Esophagus mucosa (tissue), 1 donor: ENCODE data around the gene NMS. TPM values are rescaled to one million over a fixed set of nuclear protein-coding genes. Genes with fewer than 3 reads are reported as not detected.
"Not testable (repeated sequence)": the region's sequence is repeated elsewhere in the genome, so short reads cannot be mapped to it uniquely, and the experiment has no call there.

Experiments
- ATAC-seq: fragments of 200-7000 bp; cut with Tn5 transposase; one replicate; pipeline ENCODE4 v1.9.1; 2020
- total RNA-seq: library from RNA; stranded (reverse); gene quantifications from one replicate; pipeline ENCODE4 v1.2.4, GENCODE V29; 2023
- donor health status: DM: yes; HTN: yes; CAD: no.

The NMS gene, protein sequence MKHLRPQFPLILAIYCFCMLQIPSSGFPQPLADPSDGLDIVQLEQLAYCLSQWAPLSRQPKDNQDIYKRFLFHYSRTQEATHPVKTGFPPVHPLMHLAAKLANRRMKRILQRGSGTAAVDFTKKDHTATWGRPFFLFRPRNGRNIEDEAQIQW
- not detected for total RNA-seq

DNA sequence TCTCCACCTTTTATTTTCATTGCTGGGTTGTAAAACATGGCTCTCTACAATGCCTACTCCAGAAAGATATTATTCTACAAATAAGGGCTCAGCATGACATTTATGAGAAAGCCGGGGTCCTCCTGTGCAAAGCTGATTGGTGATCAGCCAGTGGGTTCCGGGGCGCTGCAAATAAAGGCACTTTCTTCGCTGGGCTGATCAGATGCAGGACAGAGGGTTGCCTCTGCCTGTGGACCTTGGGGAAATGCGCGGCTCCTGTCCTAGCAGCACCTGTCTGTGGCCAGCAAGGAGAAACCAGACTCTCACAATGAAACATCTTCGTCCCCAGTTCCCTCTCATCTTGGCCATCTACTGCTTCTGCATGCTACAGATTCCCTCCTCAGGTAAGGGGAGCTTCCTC lies at the start of gene NMS:
TSS of gene NMS (plus strand) at position 301 of the 400 bp plus-strand sequence. CDS start at position 308, 7 bp downstream.
- ATAC-seq: no peak

DNA sequence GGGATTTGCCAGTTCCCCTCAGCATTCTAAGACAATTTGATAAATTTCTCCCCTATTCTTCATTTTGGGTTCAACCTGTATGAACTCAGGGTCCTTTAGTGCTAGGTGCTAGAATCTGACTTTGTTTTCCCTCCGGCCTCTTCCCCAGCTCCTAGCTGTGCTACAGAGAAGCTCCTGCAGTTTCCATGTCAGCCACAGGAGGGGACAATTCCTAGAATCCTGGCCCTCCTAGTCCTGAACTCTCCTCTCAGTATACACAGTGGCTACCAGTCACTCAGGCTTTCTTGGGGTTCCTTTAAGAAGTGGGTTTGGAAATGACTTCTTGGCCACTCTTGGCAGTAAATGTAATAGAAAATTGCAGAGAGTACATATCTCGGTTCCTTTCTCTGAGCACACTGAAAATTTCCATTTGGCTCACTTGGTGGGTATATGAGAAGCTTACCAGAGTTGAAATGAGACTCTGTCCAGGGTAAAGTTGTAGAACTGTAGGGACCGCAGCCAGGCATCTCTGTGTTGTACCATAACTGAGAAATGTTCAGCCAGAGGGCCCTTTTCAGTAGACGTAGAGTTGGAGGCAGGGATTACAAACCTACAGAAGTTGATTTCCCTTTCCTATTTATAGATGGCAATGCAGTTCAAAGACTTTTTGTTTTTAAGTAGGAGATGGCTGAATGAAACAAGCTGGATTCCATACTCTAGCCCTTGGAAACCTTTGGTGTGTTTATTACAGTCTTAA lies 47.8 kb upstream of the NMS start:
- ATAC-seq: peak; percentile 35

- no peak for ATAC-seq
Observed at GRCh38 chr2:100423631-100424030, 46.7 kb upstream of the NMS start.

DNA sequence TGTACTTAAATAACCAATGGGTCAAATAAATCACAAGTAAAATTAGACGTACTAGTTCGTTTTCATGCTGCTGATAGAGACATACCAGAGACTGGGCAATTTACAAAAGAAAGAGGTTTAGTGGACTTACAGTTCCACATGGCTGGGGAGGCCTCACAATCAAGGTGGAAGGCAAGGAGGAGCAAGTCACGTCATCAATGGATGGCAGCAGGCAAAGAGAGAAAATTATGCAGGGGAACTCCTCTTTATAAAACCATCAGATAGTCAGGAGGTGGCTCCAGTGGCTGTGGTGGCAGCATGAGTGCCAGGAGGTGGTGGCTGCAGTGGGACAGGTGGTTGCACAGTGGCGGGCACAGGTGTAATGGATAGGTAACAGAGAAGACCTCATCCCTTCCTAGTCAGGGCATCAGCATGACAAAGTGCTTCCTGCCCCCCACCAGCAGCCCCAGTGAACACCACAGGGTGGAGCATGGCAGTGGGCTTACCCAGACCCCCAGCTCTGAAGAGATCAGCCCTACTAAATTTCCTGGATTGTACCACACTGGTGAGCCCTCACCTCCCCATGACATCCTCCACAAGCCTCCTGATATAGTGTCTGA lies 45.9 kb upstream of the NMS start:
- ATAC-seq: no peak

GRCh38 chr2:100425107-100425506 lies 45.2 kb upstream of the NMS start:
- ATAC-seq: no peak

GRCh38 chr2:100425573-100426383 lies 44.5 kb upstream of the NMS start:
- ATAC-seq: no peak

DNA sequence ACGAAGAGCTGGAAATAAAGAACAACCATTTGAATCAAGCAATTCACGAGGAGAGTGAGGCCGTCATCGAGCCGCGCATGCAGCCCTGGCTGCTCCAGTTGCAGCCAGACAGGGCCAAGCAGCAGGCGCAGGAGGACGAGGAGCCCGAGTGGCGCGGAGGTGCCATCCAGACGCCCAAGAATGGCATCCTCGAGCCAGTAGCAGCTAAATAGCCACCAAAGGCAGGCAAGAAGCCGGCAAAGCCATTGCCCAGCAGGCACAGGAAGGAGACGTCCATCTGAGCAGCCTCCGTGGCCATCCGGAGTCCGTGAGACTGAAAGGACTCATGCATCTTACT lies 43.9 kb upstream of the NMS start:
- ATAC-seq: no peak

- no peak for ATAC-seq
Observed at GRCh38 chr2:100427111-100427510, 43.2 kb upstream of the NMS start.

GRCh38 chr2:100427627-100428258 lies 42.5 kb upstream of the NMS start:
- ATAC-seq: peak; percentile 60

GRCh38 chr2:100429726-100430125 lies 40.6 kb upstream of the NMS start:
- no peak for ATAC-seq

DNA sequence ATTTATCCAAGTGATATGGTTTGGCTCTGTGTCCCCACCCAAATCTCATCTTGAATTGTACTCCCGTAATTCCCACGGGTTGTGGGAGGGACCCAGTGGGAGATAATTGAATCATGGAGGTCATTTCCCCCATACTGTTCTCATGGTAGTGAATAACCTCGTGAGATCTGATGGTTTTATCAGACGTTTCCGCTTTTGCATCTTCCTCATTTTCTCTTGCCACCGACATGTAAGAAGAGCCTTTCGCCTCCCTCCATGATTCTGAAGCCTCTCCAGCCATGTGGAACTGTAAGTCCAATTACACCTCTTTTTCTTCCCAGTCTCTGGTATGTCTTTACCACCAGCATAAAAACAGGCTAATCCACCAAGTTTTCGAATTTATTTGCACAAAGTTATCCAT lies 32.5 kb upstream of the NMS start:
- ATAC-seq: no peak

DNA sequence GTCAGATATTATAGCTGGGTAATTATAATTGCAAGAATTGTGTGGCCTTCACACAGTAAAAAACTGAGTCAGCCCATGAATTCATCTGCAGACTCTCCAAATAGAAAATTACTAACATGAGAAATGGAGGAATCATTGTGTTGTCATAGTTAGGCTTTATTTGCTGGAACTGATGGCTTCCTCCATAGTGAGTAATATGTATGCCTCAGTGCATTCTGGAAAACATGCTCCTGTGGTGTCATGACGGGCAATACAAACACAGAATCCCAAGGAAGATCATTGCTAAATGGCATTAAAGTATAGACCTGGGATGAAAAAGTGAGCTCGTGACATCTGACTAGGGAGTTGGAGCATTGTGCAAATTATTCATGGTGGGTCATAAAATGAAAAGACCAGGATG lies 23.6 kb upstream of the NMS start:
- ATAC-seq: no peak

DNA sequence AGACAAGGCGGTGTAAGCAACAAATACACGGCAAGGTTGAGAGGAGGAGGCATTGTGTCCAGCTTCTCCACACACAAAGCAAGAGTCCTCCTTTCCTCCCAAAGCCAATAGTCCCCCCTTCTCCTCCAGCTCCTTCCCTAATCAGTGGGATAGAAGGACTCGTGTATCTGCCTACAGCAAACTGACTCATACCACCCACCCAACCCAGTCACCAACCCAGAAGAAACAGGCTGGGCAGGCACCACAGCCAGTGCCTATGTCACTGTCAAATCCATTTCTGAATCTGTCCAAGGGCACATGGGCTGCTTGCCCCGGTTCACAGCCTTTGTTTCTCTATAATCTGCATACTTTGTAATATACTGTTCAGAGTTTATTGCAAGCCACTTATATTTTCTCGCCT lies 19.2 kb upstream of the NMS start:
- ATAC-seq: peak; percentile 62

GRCh38 chr2:100451734-100452133 lies 18.5 kb upstream of the NMS start:
- ATAC-seq: peak; percentile 79

DNA sequence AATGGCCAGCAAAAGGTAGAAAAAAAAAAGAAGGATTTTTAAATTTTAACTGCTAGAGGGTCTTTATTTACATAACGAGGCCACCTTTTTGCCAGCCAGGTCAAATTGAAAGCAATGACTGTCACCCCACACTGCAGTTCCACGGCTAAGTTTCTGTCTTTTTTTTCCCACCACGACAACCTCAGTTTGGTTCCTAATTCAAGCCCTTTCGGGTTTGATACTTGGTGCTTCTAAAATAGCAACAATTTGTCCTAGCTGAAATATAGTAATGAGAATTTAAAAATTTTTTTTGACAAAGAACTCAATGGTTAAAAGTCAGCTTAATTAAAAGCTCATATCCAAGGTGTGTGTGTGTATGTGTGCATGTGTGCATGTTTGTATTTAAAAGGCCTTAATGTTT lies 16.4 kb upstream of the NMS start:
- no peak for ATAC-seq

GRCh38 chr2:100456357-100456756 lies 13.9 kb upstream of the NMS start:
- not testable (repeated sequence) for ATAC-seq

- ATAC-seq: no peak
Observed at GRCh38 chr2:100460904-100461530, 9.3 kb upstream of the NMS start.

DNA sequence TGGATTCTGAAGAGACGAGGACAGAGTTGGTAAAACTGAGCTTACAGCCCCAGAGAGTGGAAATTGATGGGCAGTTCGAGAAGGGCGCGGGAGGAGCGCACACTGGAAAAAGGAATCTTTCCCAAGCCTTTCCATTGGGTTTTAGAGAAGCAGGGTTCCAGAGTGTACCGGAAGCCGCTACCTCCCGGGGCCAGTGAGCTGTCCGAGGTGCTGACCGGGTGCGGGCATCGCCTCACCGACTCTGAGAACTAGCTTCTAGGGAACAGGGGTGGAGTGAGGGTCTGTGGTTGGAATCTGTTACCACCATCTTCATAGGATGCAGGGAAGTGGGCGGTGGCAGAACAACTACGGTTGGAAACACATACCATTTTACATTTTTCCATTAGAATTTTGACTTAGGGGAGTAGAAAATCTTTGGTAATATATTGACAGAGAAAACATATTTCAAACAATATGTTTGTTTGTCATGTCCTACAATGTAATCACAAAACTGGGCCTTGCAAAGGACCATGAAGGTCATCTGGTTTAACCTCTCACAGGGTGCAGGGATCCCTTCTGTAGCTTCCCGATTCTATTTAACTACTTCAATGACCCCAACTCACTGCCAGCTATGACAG lies 724 bp downstream of the NMS start:
- ATAC-seq: no peak

- no peak for ATAC-seq
Observed at GRCh38 chr2:100476606-100477005, 6.3 kb downstream of the NMS start.

DNA sequence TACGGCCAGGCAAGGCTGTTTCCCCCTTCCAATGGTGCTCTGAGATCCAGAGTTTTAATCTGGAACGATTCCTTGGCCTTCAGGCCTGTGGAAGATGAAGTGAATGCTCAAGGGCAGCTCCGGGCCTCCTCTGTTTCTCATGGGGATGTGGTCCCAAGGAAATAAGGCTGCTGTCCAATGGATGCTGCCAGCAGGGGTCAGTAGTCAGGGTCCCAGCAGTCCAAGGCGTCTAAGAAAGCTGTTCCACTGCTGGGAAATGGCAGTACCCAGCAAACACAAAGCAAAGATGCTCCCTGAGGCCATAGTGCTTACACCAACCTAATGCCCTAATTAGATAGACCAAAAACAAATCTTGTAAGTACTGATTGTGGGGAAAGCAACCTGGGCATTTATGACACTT lies 12.5 kb downstream of the NMS start:
- no peak for ATAC-seq

DNA sequence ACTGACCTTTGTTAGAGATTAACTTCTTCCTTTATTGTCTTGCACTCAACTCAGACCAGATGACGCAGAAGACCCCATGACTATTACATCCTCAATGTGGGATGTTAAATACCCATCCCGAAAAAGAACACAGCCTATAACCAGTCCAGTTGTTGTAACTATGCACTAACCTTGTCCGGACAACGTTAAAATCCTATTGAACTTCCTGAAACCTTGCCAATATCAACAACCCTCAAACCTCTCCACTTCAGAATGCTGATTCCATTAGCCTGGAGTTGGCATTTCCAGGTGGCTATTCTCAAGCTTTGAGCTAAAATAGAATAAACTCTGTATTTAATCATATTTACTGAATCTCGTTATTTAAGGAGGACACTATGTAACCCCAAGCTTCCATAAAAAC lies 13.6 kb downstream of the NMS start:
- no peak for ATAC-seq

GRCh38 chr2:100484390-100484789 lies 14.1 kb downstream of the NMS start:
- ATAC-seq: no peak
